GM21576 (cell line): ENCODE measurements around the gene TMEM72.

Experiments used
- ATAC-seq: cut with Tn5 transposase; IDR thresholded peaks from one replicate; pipeline ENCODE4 v1.9.1; 2021; ENCODE audit warnings: mild to moderate bottlenecking, moderate library complexity; ENCODE audit not compliant: unreplicated experiment

Gene TMEM72

DNA sequence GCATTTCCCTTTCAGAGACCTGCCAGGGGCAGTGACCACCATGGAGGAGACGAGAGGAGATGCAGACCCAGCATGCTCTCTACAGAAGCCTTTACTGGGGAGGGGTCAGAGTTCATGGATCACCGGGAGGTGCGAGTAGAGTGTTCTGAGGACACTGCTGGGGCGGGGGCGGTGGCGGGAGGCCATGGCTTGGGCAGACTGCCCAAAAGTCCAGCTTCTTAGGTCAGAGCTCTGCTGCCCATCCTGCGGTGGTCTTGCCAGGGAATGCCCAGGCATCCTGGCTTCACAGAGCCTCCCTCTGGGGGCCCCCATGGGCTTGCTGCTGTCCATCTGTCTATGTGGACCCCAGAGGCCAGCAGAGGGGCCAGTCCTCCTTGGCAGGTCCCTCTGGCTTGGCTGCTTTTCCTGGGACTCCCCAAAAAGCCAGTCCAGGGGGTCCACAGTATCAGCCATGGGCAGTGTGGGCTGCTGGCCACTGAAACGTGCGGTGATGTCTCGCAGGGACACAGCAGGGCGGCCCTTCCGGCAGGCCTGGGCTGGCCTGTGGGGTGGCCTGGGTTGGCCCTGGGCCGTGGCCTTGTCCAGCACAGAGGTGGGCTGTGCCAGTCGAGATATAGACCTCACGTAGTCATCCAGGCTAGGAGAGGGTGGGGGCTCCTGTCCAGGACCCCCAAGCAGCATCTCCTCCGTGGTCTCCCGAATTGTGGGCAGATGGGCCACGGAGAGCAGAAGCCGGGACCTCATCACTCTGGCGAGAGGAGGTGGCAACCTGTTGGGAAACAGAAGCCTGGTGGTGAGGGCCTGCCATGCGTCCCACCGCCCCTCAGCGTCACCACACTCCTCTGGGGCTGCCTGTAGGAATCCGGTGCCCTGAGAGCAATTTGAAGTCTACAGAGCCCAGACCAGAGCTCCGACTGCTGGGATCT, 66.4 kb downstream of the TMEM72 start:
- no peak for ATAC-seq

DNA sequence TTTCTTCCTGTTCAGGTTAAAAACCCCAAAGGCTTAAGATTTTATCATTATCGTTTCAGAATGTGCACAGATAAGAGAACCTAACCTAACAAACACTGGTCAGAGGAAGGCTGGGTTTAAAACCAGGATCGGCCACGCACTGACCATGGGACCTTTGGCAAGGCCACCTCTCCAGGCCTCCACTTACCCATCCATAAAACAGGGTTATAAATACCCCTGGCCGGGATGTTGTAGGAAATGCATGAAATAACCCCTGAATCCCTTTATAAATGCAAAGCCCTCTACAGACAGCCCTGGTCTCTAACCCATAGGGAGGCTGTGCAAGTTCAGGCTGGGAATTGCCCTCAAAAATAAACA, 67.1 kb downstream of the TMEM72 start:
- ATAC-seq = no peak

DNA sequence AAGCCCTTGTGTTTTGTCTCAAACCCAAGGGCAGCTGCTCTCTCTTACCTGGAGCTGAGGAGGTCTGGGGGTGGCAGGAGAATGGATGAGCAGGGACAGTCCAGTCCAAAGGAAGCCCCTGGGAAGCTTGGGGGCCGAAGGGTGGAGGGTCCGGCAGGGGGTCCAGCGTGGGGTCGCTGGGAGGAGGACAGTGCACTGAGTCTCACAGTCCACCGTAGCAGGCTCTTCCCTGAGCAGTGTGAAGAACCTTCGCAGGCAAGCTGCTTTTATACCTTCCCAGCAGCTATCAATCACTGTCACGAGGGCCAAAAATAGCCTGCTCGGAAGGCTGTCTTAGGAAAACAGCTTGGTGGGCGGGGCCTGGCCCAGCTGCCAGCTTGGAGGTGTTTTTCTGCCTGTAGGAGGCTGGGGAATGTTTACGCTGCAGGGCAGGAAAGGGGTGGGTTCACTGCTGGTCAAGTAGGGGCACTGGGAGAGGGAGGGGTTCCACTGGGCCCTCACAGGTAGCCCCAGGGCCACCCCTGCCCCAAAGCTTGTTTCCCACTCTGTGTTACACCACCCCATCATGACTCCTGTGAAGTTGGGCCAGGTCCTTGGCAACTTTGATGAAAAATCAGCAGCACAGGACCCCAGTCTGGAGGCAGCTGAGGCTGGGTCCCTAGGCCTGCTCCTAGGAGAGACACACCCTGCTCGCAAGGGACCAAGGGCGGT, 67.6 kb downstream of the TMEM72 start, which contains the start of gene DEPP1:
Gene DEPP1 (minus strand): TSS at position 240 of the 711 bp plus-strand sequence. CDS start 779 bp downstream, outside the sequence.
- ATAC-seq = no peak

DNA sequence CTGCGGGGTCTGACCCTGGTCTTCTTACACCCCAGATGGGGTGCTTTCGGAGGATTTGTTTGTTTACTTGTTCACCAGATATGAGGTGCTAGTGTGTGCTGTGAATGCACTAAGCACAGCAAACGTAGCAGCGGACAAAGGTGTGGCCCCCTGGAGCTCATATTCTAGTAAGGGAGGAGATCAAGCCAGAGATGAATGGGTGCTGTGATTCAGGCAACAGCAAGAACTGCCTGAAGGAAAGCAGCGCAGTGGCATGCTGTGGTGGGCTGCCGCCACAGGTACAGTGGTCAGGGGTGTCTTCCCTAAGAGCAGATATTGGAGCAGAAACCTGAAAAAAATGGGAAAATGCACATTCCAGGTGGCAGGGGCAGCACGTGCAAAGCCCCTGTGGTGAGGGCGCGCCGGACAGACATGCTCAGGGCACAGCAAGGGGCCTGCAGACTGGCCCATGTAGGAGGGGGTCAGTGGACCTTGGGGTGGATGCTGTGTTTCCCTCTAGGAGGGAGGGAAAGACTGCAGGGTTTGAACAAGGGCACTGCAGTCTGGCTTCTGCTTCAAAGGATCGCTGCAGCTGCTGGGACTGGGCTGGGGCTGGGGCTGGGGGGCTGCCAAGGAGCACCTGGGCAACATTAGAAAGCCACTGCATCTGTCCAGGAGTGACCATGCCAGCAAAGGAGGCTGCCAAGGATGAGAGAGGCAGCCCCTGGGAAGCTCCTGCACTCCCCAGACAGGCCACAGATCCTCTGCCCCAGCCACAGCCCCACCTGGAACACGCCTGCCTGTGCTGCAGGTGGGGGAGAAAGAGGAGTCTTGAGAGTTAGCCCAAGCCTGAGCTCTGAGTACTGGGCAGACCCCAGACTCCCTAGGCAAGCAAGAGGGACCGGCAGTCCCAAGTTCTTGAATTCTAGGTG, 68.4 kb downstream of the TMEM72 start:
- ATAC-seq = no peak

DNA sequence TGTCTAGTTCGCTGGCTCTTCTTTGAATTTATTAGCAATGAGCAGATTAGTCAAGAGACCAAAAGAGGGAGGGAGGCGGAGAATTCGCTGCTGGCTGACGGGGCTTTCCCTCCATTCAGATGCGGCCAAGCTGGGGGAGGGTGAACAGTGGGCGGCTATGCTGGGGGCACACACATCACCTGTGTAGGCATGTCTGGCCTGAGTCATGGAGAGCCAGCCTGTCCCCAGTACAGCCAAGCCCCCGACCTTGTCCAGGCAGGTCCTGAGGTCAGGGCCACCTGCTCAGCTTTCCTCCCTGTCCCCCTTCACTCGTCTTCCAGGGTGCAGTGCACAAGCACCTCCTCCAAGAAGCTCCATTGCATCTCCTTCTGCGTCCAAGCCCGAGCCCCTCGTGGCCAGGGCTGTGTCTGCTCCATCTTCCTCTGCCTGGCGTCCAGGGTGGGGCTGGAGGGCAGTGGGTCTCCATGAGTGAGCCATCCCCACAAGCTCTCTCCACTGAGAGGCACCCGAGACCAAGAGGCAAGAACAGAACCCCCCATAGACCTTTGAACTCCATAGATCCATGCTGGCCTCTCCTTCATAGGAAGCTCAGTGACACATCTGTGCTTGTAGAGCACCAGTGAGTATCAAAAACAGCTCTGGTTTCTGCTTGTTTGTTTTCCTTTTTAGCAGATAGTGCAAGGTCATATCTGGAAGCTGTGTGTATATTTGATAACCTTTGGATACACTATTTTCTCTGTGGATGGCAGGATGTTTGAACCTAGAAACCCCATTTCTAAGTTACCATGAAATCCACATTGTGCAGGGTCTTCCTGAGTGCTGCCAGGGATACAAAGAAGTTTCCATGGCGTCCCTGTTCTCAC, 69.4 kb downstream of the TMEM72 start:
- ATAC-seq = no peak

DNA sequence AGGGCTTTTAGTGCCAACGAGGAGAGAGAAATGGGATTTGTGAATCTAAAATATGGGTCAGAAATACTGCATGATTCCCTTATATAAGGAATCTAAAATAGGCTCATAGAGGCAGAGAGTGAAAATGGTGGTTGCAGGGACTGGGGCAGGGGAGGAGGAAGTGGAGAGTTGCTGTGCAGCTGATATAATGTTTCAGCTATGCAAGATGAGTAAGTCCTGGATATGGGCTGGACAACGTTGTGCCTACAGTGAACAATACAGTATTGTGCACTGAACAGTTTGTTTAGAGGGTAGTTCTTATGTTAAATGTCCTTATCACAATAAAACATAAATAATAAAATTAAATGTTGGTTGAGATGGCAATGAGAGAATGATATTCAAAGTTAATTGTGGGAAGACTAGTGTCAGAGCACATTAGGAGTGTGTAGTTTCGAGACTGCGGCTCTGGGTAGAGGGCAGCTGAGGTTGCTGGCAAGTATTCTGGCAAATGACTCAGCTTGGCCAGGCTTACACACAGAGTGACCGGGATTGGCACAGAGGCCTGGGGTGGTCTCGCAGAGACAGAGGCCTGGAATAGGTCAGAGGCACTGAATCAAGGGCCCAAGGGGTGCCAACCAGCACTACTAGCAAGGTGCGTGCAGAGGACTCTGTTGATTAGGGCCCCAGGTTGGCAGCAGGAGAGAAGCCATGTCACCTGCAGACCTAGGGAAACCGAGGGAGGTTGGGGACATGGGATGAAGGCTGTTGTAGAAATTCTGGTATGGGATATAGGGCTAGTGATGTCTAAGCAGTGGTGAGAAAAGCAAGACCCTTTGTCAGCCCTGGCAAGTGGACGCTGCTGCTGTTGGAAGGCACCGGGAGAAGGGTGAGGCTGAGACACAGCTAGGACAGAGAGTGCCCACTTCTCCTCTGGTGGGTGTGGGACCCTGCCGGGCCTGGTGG, 70.3 kb downstream of the TMEM72 start:
- ATAC-seq = peak; percentile 60

DNA sequence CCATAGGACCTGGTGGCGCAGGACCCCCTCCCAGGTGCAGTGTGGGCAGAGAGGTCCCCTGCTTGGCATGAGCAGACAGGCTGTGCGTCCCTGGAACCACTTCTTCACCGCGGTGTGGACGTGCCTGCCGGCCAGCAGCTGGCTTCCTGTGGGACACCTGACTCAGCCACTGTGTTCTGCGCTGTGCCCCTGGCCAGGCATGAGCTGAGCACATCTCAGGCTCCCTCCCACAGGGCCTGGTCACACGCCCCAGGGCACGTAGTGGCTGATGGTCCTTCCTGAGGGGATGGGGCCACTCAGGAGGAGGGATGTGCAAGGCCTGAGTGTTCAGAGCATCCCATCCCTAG, 71.0 kb downstream of the TMEM72 start:
- ATAC-seq = no peak

DNA sequence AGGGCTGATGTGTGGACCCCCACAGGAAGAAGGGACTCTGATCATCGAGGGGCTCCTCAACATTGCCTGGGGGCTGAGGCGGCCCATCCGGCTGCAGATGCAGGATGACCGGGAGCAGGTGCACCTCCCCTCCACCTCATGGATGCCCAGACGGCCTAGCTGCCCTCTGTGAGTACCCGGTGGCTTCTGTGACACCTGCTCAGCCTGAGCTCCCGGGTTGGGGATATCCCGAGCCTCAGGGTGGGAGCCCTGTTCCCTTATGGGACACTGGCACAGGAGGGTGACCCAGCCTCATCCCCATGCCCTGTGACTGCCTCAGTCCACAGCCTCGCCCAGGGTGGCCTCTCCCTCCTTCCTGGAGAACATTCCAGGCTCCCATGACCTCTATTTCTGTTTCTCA, 71.4 kb downstream of the TMEM72 start:
- no peak for ATAC-seq

DNA sequence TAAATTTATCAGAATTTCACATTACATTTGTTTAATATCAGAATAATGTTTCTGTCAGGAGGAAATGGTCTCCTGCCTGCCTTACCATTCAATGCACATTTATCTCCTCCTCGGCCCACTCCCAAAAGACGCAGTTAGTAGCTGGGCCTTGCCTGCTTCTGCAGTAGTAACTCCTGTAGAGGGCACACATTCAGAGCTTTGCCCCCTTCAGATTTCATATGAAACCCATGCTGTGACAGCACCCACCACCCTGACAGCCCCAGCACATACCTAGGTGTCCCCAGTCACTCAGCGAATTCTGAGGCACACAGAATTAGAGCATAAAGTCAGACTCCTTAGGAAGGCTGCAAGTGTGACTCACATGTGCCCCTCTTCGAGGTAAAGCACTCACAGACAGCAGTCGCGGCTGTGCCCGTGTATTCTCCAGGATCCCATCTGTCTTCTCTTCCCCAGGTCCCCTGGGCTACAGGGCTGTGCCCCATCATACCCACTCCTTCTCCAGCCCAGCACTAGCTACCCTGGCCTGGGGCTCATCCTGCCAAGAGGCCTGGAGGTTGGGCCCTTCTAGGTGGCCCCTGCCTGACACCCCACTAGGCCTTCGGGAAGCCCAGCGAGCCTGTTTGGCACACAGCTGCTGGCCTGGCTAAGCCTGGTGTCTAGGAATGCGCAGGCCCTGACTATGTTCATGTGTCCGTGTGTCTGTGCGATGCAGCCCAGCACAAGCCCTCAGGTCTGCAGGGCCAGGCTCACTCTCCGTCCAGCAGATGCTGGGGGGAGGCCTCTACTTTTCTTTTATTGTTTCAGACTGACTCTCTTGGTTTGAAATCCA, 72.1 kb downstream of the TMEM72 start:
- ATAC-seq = no peak

DNA sequence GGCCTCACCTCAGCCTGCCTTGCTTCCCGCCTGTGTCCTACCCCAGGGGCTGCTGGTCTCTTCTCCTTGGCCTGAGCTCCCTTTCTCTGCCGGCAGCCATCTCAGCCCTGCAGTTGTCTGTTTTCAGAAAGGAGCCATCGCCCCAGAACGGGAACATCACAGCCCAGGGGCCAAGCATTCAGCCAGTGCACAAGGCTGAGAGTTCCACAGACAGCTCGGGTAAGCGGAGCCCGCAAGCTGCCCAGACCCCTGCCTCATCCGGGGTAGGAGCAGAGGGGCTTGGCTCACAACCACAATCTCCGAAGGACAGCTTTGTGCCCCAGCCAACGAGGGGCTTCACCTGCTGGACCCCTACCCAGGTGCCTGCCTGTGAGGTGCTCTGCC, 72.8 kb downstream of the TMEM72 start:
- ATAC-seq = no peak

DNA sequence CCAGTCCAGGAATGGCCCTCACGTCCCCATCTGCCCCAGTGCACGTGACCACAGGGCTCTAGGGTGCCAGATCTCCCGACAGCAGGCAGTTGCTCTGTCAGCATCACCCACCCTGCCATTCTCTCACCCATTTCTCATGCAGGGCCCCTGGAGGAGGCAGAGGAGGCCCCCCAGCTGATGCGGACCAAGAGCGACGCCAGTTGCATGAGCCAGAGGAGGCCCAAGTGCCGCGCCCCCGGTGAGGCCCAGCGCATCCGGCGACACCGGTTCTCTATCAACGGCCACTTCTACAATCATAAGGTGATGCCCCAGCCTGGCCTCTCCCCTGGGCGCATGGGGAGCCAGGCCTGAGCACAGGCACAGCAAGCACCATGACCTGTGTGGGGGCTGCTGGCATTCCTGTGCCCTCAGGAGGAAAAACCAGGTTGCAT, 73.5 kb downstream of the TMEM72 start:
- no peak for ATAC-seq

DNA sequence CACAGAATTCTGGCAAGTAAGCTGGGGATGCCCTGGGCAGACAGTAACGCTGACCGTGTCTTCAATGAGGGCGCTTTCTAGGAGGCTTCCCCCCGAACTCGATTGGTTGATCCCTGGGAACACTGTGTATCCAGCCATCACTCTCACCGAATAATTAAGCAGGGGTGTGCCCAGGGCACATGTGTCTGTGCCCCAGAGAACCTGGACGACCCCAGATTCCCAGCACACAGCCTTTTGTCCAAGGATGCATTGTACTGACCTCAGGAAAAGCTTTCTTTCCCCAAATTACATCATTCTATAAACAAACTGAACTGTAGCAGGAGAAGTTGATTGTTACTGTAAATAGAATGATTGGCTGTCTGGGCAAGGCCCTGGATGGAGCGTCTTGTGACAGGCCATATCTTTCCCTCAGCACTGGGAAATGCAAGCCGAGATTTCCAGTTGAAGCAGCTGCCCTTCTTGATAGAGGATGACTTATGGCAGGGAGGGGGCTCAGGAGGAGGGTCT, 74.1 kb downstream of the TMEM72 start:
- ATAC-seq = no peak

DNA sequence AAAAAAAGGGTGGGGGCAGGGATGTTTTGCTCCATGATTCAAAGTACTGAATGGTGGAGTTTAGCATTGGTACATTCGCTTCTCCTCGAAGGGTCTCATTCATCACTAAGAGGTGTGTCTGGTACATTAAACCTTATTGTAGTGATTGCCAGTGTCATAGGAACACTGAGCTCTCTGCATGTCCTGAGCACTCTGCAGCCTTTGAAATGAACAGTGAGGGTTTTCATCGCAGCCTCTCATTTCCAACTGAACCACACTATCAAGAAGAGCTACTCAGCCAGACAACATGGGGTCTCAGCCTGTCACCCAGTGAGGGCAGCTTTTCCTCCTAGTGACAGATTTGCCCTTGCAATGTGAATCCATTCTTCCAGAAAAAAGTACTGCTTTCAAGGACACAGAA, 75.0 kb downstream of the TMEM72 start:
- ATAC-seq = no peak
